Endothelial cell (in vitro differentiated cells): ENCODE results near the gene ATP2A3. TPM values are rescaled to one million over a fixed set of nuclear protein-coding genes. Genes with fewer than 3 reads are reported as not detected.

Source experiments
- DNase-seq: peaks from one replicate; pipeline ENCODE4 v3.0.0; 2021; ENCODE audit warnings: low spot score
- H3K27ac Mint-ChIP-seq: one replicate; pipeline ENCODE4 v1.8.0; 2021; ENCODE audit warnings: mixed read lengths, inconsistent platforms; ENCODE audit not compliant: unreplicated experiment
- H3K27me3 Mint-ChIP-seq: one replicate; pipeline ENCODE4 v1.8.0; 2021; ENCODE audit warnings: mild to moderate bottlenecking, moderate library complexity, mixed read lengths, inconsistent platforms; ENCODE audit not compliant: unreplicated experiment
- H3K36me3 Mint-ChIP-seq: one replicate; pipeline ENCODE4 v1.8.0; 2021; ENCODE audit warnings: mild to moderate bottlenecking, low read depth, mixed read lengths, inconsistent platforms; ENCODE audit not compliant: unreplicated experiment
- H3K4me1 Mint-ChIP-seq: one replicate; pipeline ENCODE4 v1.8.0; 2021; ENCODE audit warnings: mild to moderate bottlenecking, mixed read lengths, inconsistent platforms; ENCODE audit not compliant: unreplicated experiment
- H3K4me3 Mint-ChIP-seq: one replicate; pipeline ENCODE4 v1.8.0; 2021; ENCODE audit warnings: mild to moderate bottlenecking, mixed read lengths, inconsistent platforms; ENCODE audit not compliant: unreplicated experiment
- H3K9me3 Mint-ChIP-seq: one replicate; pipeline ENCODE4 v1.8.0; 2021; ENCODE audit warnings: mixed read lengths, inconsistent platforms; ENCODE audit not compliant: unreplicated experiment
- total RNA-seq: library from RNA; stranded (reverse); fragmentation: NEBNext Ultra II Directional; extraction: Animal tissue kit (Norgen Biotek cat#: 25700); gene quantifications from one replicate; pipeline ENCODE4 v1.2.1, GENCODE V29; 2021; ENCODE audit not compliant: unreplicated experiment
- TF ChIP-seq, protein P1 (sequence below): fragments of 200-600 bp; sonication (generic); IDR thresholded peaks from one replicate; pipeline ENCODE4 v1.5.0; 2021; ENCODE audit warnings: antibody characterized with exemption; ENCODE audit not compliant: unreplicated experiment

The ATP2A3 gene
- total RNA-seq, 1 donor from 2014 or later = 116 TPM

DNA sequence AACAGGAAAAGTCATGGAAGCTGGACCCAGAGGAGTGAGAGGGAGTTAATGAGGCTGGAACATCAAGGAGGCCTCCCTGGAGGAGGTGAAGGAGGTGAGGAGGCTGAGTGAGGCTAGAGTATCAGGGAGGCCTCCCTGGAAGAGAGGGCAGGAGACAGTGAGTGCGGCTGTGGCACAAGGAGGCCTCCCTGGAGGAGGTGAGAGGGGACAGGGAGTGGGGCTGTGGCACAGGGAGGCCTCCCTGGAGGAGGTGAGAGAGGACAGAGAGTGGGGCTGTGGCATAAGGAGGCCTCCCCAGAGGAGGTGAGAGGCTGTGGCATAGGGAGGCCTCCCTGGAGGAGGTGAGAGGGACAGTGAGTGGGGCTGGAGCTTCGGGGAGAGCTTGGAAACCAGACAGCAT is 76.8 kb downstream of the ATP2A3 start:
- Mint-ChIP-seq H3K9me3 (no peaks in the 10 kb centered on the region), H3K36me3 (peaks cover 12% of the 10 kb centered on the region), H3K4me1 (peaks cover 29% of the 10 kb centered on the region), H3K4me3 (no peak overlapping the region), H3K27me3 (peaks cover 22% of the 10 kb centered on the region), H3K27ac (no peak overlapping the region)
- no peak for DNase-seq
- TF ChIP-seq, protein P1, sequence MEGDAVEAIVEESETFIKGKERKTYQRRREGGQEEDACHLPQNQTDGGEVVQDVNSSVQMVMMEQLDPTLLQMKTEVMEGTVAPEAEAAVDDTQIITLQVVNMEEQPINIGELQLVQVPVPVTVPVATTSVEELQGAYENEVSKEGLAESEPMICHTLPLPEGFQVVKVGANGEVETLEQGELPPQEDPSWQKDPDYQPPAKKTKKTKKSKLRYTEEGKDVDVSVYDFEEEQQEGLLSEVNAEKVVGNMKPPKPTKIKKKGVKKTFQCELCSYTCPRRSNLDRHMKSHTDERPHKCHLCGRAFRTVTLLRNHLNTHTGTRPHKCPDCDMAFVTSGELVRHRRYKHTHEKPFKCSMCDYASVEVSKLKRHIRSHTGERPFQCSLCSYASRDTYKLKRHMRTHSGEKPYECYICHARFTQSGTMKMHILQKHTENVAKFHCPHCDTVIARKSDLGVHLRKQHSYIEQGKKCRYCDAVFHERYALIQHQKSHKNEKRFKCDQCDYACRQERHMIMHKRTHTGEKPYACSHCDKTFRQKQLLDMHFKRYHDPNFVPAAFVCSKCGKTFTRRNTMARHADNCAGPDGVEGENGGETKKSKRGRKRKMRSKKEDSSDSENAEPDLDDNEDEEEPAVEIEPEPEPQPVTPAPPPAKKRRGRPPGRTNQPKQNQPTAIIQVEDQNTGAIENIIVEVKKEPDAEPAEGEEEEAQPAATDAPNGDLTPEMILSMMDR = no peak

DNA sequence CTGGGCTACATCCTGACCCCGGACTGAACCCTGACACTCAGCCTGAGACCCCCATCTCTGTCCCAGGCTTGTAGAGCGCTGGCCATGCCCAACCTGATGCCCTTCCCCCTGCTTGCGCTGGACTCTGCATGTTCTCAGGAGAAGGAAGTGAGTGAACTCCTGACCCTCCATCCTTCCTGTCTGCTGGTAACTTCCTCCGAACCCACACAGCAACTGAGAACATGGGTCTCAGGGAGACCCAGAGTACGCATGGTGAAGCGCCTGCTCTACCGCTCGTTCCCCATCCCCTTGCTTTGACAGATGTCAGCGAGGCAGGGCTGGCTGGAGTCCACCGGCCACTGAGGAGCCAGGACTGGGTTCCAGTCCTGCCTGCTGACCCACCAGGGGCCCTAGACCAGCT is 77.5 kb downstream of the ATP2A3 start:
- H3K36me3 Mint-ChIP-seq = peaks cover 12% of the 10 kb centered on the region
- peaks cover 21% of the 10 kb centered on the region for H3K27me3 Mint-ChIP-seq
- TF ChIP-seq, protein P1 = no peak
- H3K4me1 Mint-ChIP-seq = peaks cover 29% of the 10 kb centered on the region
- H3K9me3 Mint-ChIP-seq = no peaks in the 10 kb centered on the region
- H3K27ac Mint-ChIP-seq = no peak overlapping the region
- H3K4me3 Mint-ChIP-seq = peak overlapping the region; percentile 28
- DNase-seq = no peak

DNA sequence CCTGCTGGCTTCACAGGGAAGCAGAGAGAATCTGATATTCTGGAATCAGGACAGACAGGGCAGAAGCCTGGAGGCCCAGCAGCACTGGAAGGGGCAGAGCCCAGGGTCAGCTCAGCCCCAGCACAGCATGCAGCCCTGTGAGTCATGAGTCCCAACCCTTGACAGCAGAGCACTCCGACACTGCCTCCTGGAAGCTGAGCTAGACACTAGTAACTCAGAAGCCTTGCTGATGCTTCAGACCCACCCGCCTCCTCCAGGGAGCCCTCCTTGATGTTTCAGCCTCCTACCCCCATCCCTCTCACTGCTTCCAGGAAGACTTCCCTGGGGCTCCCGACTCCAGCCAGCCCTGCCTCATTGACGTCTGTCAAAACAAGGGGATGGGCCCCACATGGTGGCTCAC is 78.3 kb downstream of the ATP2A3 start:
- Mint-ChIP-seq H3K36me3 (peaks cover 7% of the 10 kb centered on the region), H3K27me3 (peaks cover 15% of the 10 kb centered on the region), H3K4me3 (no peak overlapping the region), H3K4me1 (peaks cover 21% of the 10 kb centered on the region), H3K27ac (no peak overlapping the region), H3K9me3 (no peaks in the 10 kb centered on the region)
- TF ChIP-seq, protein P1 = no peak
- no peak for DNase-seq

DNA sequence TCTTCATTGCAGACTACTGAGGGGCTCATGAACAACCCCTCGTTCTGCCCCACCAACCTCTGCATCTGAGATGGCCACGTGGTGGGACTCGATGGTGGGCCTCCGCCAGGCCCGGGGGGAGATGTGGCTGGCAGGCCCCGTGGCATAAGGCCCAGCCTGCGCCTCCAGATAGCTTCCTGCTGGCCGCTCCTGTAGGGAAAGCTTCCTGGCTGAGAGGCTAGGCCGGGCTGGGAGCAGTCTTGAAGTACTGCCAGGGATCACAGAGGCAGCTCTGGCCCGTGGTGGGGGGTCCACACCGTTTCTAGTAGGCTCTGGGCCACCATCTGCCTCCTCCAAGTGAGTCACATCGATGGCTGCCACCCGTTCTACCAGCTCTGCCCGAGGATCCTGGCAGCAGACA is 79.0 kb downstream of the ATP2A3 start:
- H3K36me3 Mint-ChIP-seq = peaks cover 7% of the 10 kb centered on the region
- H3K27me3 Mint-ChIP-seq = peaks cover 14% of the 10 kb centered on the region
- TF ChIP-seq, protein P1 = no peak
- no peak overlapping the region for H3K27ac Mint-ChIP-seq
- no peak overlapping the region for H3K4me3 Mint-ChIP-seq
- no peak for DNase-seq
- no peaks in the 10 kb centered on the region for H3K9me3 Mint-ChIP-seq
- peaks cover 18% of the 10 kb centered on the region for H3K4me1 Mint-ChIP-seq

DNA sequence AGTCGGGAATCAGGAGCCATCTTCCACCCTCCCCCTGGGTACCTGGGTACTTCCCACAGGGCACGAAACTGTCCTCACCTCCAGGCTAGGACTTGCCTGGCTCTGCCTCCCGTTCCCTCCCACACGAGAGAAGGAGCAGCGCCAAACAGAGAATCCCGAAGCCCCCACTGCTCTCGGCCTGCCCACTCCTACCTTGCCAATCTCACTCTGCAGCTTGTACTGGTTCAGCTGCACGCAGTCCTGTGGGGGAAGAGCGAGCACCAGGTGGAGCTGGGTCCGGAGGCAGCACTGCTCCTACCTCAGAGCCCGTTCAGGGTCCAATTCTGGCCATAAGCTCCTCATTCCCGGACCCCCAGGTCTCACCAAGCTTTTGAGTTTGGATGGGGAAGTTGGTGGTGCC is 80.0 kb downstream of the ATP2A3 start:
- Mint-ChIP-seq H3K27me3 (peaks cover 13% of the 10 kb centered on the region), H3K4me1 (peaks cover 19% of the 10 kb centered on the region), H3K27ac (no peak overlapping the region), H3K9me3 (no peaks in the 10 kb centered on the region), H3K36me3 (peaks cover 7% of the 10 kb centered on the region), H3K4me3 (no peak overlapping the region)
- no peak for DNase-seq
- TF ChIP-seq, protein P1 = no peak
